ENCODE data around the gene UEVLD. TPM values are rescaled to one million over a fixed set of nuclear protein-coding genes. Genes with fewer than 3 reads are reported as not detected.
"Not testable (repeated sequence)": the region's sequence is repeated elsewhere in the genome, so short reads cannot be mapped to it uniquely, and the experiment has no call there.

Gene UEVLD
- total RNA-seq, 1 experiment from 2014 or later = 15.1 TPM

- in situ Hi-C loops (cut with HindIII; ENCODE audit: low sequenced_read_pairs) = no loop called here
- no peak for DNase-seq (ENCODE audit: low spot score)
These were observed 6.6 kb upstream of the UEVLD start for GRCh38 chr11:18594999-18595749.

DNA sequence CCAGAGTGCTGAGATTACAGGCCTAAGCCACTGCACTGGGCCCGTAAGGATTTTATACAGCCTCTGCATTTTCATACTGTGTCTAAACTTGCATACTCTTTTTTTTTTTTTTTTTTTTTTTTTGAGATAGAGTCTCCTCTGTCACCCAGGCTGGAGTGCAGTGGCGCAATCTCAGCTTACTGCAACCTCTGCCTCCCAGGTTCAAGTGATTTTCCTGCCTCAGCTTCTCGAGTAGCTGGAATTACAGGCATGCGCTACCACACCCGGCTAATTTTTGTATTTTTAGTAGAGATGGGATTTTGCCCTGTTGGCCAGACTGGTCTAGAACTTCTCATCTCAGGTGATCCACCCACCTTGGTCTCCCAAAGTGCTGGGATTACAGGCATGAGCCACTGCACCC, 5.6 kb upstream of the UEVLD start:
- in situ Hi-C loops (cut with HindIII; ENCODE audit: low sequenced_read_pairs); DNase-seq (ENCODE audit: low spot score): not testable (repeated sequence)

DNA sequence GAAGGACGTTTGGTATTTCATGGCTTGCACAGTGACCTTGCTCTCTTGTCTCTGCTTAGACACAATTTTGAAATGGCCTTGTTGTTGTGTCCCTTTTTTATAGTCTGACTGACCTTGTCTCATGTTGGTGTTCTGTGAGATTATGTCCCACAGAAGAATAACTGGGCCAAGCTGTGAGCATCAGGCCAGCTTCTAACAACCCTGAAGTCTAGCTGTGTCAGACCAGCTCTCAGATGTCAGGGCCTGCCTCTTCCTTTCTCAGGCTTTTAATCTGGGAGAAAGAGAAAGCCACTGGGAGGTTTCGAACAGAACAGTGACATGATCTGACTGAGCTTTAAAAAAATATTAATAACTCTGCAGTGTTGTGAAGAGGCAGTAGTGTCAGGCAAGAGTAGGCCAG, 2.0 kb upstream of the UEVLD start:
- in situ Hi-C loops (cut with HindIII; ENCODE audit: low sequenced_read_pairs) = no loop called here
- DNase-seq (ENCODE audit: low spot score) = no peak

DNA sequence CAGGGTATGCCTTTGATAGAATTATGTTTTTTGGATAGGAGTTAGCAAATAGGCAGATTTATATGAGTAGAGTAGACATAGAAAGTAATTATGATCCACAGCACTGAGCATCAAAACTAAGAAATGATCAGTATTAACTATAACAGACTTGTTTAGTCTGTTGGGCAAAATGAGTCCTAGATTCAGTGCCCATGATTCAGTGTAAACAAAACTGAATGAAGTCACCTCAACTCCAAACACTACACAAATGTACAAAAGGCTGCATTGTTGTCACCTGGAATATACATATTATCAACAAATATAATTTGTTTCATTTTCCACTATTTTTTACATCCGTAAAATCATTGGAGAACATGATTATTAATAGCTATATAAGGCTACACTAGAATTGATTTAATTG, 6.7 kb downstream of the UEVLD start:
- in situ Hi-C loops (cut with HindIII; ENCODE audit: low sequenced_read_pairs) = no loop called here
- no peak for DNase-seq (ENCODE audit: low spot score)

- in situ Hi-C loops (cut with HindIII; ENCODE audit: low sequenced_read_pairs) = no loop called here
- DNase-seq (ENCODE audit: low spot score) = no peak
These were observed 8.3 kb downstream of the UEVLD start for GRCh38 chr11:18580113-18580766.

DNA sequence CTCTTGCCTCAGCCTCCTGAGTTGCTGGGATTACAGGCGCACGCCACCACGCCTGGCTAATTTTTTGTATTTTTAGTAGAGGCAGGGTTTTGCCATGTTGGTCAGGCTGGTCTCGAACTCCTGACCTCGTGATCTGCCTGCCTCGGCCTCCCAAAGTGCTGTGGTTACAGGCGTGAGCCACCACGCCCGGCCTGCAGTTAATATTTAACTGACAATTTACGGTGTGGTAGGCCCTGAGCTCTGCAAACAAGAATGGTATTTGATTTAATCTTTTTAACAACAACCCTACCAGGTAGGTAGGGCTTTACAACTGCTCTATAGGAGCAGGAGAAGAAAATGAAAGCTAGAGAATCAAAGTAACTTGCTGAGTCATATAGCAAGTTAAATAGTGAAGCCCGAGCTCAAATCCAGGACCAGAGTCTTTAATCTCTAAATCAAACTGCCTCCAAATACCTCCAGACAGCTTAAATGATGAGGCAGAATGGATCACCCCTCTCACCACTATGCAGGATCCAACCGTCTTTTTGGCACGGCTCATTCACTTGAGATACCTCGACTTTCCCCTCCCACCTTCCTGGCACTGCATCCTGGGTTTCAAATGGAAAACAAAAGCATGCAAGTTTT, 9.4 kb downstream of the UEVLD start:
- DNase-seq (ENCODE audit: low spot score) = no peak
- in situ Hi-C loops (cut with HindIII; ENCODE audit: low sequenced_read_pairs) = no loop called here

DNA sequence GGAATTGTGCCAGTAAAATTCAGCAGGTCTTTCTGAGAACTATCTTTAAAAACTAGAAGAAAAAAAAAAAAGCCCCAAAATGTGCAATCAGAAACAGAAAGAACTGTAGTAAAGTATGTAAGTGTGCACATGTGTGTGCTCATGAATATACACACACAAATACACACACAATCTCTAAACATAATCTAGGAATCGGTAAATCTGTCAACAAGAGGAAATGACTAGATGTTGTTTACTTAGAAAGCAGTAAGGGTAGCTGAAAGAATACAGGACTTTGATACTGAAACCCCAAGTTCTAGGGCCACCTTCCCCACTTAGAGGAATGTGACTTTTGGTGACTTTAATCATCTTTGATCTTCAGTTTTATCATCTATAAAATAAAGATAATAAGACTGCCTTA, 13.2 kb downstream of the UEVLD start:
- no peak for DNase-seq (ENCODE audit: low spot score)

GRCh38 chr11:18567081-18567480, 21.5 kb downstream of the UEVLD start:
- no peak for DNase-seq (ENCODE audit: low spot score)
- in situ Hi-C loops (cut with HindIII; ENCODE audit: low sequenced_read_pairs) = no loop called here

More for the DNA sequence above, 13.2 kb downstream of the UEVLD start:
- in situ Hi-C loops (cut with HindIII; ENCODE audit: low sequenced_read_pairs) = no loop called here

DNA sequence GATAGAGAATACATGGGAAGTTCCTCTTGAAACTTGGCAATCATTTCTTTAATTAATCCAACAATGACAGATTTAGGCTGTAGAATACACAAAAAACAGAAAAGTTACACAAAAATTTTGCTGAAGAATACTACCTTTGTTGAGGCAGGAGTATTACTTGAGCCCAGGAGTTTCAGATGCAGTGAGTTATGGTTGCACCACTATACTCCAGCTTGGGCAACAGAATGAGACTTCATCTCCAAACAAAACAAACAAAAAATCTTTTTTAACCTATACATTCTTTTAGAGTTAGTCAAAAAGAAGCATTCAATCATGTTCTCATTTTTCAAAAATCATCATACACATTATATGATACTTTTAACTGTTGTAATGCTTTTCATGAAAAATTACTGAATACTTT, 22.1 kb downstream of the UEVLD start:
- no peak for DNase-seq (ENCODE audit: low spot score)
- in situ Hi-C loops (cut with HindIII; ENCODE audit: low sequenced_read_pairs) = no loop called here

- in situ Hi-C loops (cut with HindIII; ENCODE audit: low sequenced_read_pairs) = no loop called here
- DNase-seq (ENCODE audit: low spot score) = no peak
These were observed 24.4 kb downstream of the UEVLD start for GRCh38 chr11:18564149-18564548.

DNA sequence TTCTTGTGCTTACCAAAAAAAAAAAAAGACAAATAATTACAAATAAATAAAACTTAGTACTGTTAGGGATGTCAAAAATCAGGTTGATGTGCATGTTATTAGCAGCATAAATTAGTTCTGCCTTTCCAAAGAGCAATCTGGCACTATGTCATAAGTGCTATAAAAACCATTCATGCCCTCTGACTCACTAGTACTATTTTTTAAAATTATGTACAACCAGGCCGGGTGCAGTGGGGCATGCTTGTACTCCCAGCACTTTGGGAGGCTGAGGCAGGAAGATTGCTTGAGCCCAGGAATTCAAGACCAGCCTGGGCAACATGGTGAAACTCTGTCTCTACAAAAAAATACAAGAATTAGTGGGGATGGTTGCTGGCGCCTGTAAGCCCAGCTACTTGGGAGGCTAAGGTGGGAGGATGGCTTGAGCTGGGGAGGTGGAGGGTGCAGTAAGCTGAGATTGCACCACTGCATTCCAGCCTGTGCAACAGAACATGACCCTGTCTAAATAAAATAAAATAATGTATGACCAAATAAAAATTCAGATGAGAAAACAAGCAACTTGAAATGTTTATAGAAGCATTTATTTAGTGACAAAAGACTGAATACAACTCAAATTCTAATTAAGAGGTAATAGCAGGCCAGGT, 25.3 kb downstream of the UEVLD start:
- in situ Hi-C loops (cut with HindIII; ENCODE audit: low sequenced_read_pairs) = no loop called here
- no peak for DNase-seq (ENCODE audit: low spot score)

GRCh38 chr11:18548001-18548400, 40.5 kb downstream of the UEVLD start:
- DNase-seq (ENCODE audit: low spot score) = no peak
- in situ Hi-C loops (cut with HindIII; ENCODE audit: low sequenced_read_pairs) = no loop called here

- DNase-seq (ENCODE audit: low spot score) = peak; percentile 30
- in situ Hi-C loops (cut with HindIII; ENCODE audit: low sequenced_read_pairs) = no loop called here
These were observed 48.1 kb downstream of the UEVLD start for GRCh38 chr11:18540207-18541009.

GRCh38 chr11:18536209-18536608, 52.3 kb downstream of the UEVLD start:
- no peak for DNase-seq (ENCODE audit: low spot score)
- in situ Hi-C loops (cut with HindIII; ENCODE audit: low sequenced_read_pairs) = no loop called here

DNA sequence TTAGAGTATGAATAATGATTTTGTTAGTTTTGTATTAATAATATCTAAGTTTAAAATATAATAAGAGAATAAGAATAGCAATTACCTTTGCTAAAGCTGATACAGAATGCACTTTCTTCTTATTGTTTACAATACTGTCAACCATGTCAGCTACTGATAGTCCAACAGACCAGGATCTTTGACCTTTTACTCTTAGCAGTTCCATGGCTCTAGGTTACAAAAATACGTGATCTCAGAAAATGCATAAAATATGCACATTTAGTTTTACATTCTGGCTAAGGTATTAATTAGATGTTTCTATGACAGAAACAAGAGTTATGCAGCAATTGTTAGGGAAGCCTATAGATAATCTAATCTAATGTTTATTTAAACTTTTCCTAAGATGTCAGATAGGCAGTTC, 54.3 kb downstream of the UEVLD start:
- no peak for DNase-seq (ENCODE audit: low spot score)
- in situ Hi-C loops (cut with HindIII; ENCODE audit: low sequenced_read_pairs) = no loop called here

GRCh38 chr11:18533365-18533764, 55.2 kb downstream of the UEVLD start:
- in situ Hi-C loops (cut with HindIII; ENCODE audit: low sequenced_read_pairs) = no loop called here
- no peak for DNase-seq (ENCODE audit: low spot score)

DNA sequence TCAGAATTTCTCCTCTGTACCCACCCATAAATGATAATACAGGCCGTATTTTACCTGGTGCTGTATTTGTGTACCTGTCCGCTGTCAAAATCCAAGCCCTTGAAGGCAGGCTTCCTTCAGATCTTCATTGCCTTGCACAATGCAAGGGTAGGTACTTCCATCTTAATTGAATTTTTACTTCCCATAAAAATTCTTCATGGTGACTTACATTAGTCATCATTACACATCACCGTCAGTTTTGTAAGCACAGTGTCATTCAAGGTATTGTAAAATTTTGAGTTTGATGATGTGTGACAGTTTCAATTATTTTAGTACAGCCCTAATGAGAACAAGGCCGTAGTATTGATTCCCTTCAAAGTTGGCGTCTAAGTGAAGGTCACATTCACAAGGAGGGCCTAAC, 61.0 kb downstream of the UEVLD start:
- in situ Hi-C loops (cut with HindIII; ENCODE audit: low sequenced_read_pairs) = no loop called here
- no peak for DNase-seq (ENCODE audit: low spot score)

DNA sequence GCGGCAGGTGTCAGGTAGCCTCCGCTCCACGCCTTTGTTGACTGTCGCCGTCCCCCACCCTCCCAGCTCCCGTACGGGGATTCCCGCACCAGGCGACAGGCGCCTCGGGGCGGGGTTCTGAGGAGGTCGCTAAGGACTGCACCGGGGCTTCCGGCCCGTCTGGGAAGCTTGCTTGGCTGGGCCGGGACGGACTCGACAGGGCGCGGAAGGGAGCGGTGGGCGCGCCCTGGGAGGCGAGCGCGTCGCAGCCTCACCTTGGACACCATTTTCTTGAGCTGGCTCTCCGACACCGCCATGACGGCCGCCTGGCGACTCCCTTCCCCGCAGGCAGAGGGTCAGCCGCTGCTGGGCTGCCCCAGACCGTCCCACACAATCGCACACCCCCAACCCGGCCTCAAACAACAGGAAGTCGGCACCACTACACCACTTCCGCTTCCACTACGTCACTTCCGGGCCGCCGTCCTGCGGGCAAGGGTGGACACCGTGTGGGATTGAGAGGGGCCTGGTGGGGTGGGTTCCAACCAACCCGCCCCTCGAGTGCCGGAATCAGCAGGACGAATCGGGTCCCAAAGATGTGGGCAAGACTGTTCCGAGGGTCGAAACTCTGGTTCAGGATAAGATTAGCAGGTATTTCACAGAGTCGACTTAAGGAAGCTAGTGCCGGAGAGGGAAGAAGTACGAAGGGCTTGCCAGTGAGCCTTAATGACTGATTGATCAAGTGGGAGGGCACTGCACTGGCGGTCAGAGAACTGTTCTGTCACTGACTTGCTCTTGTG, 61.8 kb downstream of the UEVLD start, which contains the start of gene TSG101:
TSG101 (minus strand) TSS at position 422 of the 776 bp plus-strand sequence; CDS start at position 296, 126 bp downstream.
- DNase-seq (ENCODE audit: low spot score) = peak; percentile 93
- in situ Hi-C loops (cut with HindIII; ENCODE audit: low sequenced_read_pairs) = no loop called here
